K562 (cell line): Measurements from ENCODE around the gene GRK4. TPM values are rescaled to one million over a fixed set of nuclear protein-coding genes. Genes with fewer than 3 reads are reported as not detected.

Experiments used
- ATAC-seq: fragments of 200-7000 bp; cut with Tn5 transposase; 3 replicates; pipeline ENCODE4 v1.9.1; 2020; ENCODE audit warnings: moderate library complexity
- BruUV-seq: library from RNA; stranded (reverse); fragments of 400-500 nt; replicated peaks from 2 replicates; lab custom pipeline; 2021; lab: Mats Ljungman, UMichigan
- CTCF ChIA-PET: fragments of 300-600 bp; formaldehyde crosslinking; extraction: SDS; loops from one replicate; lab custom pipeline; 2021; ENCODE audit warnings: low intra/inter-chr PET ratio; lab: Yijun Ruan, JAX
- POLR2A ChIA-PET: fragments of 300-600, 350-650 bp; sonication (Branson Sonifier 250); formaldehyde crosslinking; extraction: SDS; loops from one replicate; lab custom pipeline; 2021; ENCODE audit warnings: antibody characterized with exemption, inconsistent platforms; lab: Yijun Ruan, JAX
- DNase-seq, 4 experiments: peaks; one replicate each; pipeline versions ENCODE4 v3.0.0 to v3.0.0-alpha.2; 2011 to 2018; ENCODE audit warnings: low spot score in 3 of 4, mixed read lengths in 3 of 4; ENCODE audit errors: extremely low read depth in 1 of 4
- FAIRE-seq: peaks from 2 replicates; lab custom pipeline; 2011; peaks lifted over from hg19 to GRCh38; lab: Jason Lieb, UNC
- H2AFZ ChIP-seq: 2 replicates; pipeline ENCODE4 v1.6.0; 2011; ENCODE audit warnings: low read depth, low read length, control low read depth, inconsistent platforms
- H3K27ac ChIP-seq: fragments of 200-600 bp; 3 replicates; pipeline ENCODE4 v1.8.0; 2011; ENCODE audit warnings: low read depth, mild to moderate bottlenecking, control low read depth, inconsistent platforms, low read length, moderate library complexity, mixed read lengths; ENCODE audit errors: extremely low read depth
- H3K27me3 ChIP-seq, 2 experiments: fragments of 300-600 bp in 1 of 2; 2 replicates in 1 of 2; 3 replicates in 1 of 2; pipeline versions ENCODE4 v1.6.0 to v1.8.0; 2011; ENCODE audit warnings: inconsistent platforms in 2 of 2, low read length in 2 of 2, mild to moderate bottlenecking in 1 of 2, mixed read lengths in 1 of 2, moderate library complexity in 1 of 2; ENCODE audit not compliant: control insufficient read depth in 2 of 2, insufficient read depth in 2 of 2
- H3K36me3 ChIP-seq: fragments of 300-600 bp; 3 replicates; pipeline ENCODE4 v1.8.0; 2011; ENCODE audit warnings: mild to moderate bottlenecking, low read length, inconsistent platforms; ENCODE audit not compliant: control insufficient read depth, insufficient read depth
- H3K4me1 ChIP-seq, 2 experiments: fragments of 200-600 bp in 1 of 2; replicated peaks in 1 of 2; 2 replicates in 1 of 2; 3 replicates in 1 of 2; pipeline versions ENCODE4 v1.5.1 to v1.8.0; 2011; ENCODE audit warnings: inconsistent platforms in 2 of 2, low read length in 2 of 2, mild to moderate bottlenecking in 1 of 2, mixed read lengths in 1 of 2, moderate library complexity in 1 of 2; ENCODE audit not compliant: control insufficient read depth in 2 of 2, insufficient read depth in 2 of 2
- H3K4me2 ChIP-seq: 2 replicates; pipeline ENCODE4 v1.6.1; 2011; ENCODE audit warnings: low read length, control low read depth, inconsistent platforms, mixed read lengths; ENCODE audit not compliant: insufficient read depth
- H3K4me3 ChIP-seq: fragments of 200-600 bp; sonication (generic), shearing (Covaris generic); 2 replicates; pipeline ENCODE4 v1.5.1; 2016; ENCODE audit warnings: control low read depth, inconsistent platforms
- H3K79me2 ChIP-seq: fragments of 200-600 bp; 3 replicates; pipeline ENCODE4 v1.8.0; 2011; ENCODE audit warnings: low read length, inconsistent platforms; ENCODE audit not compliant: control insufficient read depth, insufficient read depth
- H3K9ac ChIP-seq, 2 experiments: 2 replicates each; pipeline versions ENCODE4 v1.6.0 to v1.6.1; 2011; ENCODE audit warnings: low read depth in 2 of 2, low read length in 2 of 2, control low read depth in 1 of 2, inconsistent platforms in 1 of 2, mild to moderate bottlenecking in 1 of 2, mixed read lengths in 1 of 2; ENCODE audit not compliant: insufficient read depth in 1 of 2
- H3K9me1 ChIP-seq: one replicate; pipeline ENCODE4 v1.6.0; 2011; ENCODE audit warnings: inconsistent platforms, mild to moderate bottlenecking, low read length, moderate library complexity; ENCODE audit not compliant: control insufficient read depth, insufficient read depth
- H3K9me3 ChIP-seq: replicated peaks from 2 replicates; pipeline ENCODE4 v1.5.1; 2011; ENCODE audit warnings: low read depth, low read length, inconsistent platforms; ENCODE audit not compliant: control insufficient read depth, insufficient read depth
- H4K20me1 ChIP-seq: replicated peaks from 2 replicates; pipeline ENCODE4 v1.6.1; 2011; ENCODE audit warnings: low read length, inconsistent platforms, mixed read lengths; ENCODE audit not compliant: control insufficient read depth, insufficient read depth
- MEIS2 ChIP-seq: fragments of 450-650 bp; IDR thresholded peaks from 2 replicates; pipeline ENCODE4 v1.6.1; 2014; ENCODE audit warnings: mild to moderate bottlenecking; ENCODE audit not compliant: partially characterized antibody
- NCOR1 ChIP-seq: fragments of 450-650 bp; IDR thresholded peaks from 2 replicates; pipeline ENCODE4 v1.6.1; 2016; ENCODE audit warnings: mild to moderate bottlenecking, moderate library complexity
- NELFE ChIP-seq: IDR thresholded peaks from 2 replicates; pipeline ENCODE4 v1.6.1; 2011; ENCODE audit warnings: mild to moderate bottlenecking; ENCODE audit not compliant: insufficient read depth, insufficient read length
- NFIX ChIP-seq: fragments of 250-450 bp; sonication (Bioruptor Pico); IDR thresholded peaks from 2 replicates; pipeline ENCODE4 v1.4.0; 2020; ENCODE audit warnings: low read depth, mild to moderate bottlenecking, moderate library complexity
- RERE ChIP-seq: sonication (generic); formaldehyde crosslinking; IDR thresholded peaks from 2 replicates; pipeline ENCODE4 v1.8.0; 2023; ENCODE audit warnings: missing genetic modification reagents, mild to moderate bottlenecking, borderline replicate concordance
- RFX7 ChIP-seq: fragments of 250-450 bp; sonication (Bioruptor Pico); IDR thresholded peaks from 2 replicates; pipeline ENCODE4 v1.5.1; 2021; ENCODE audit warnings: mild to moderate bottlenecking
- SMAD4 ChIP-seq: fragments of 250-450 bp; sonication (Bioruptor Pico); conservative IDR thresholded peaks from 2 replicates; pipeline ENCODE4 v1.8.0; 2021; ENCODE audit warnings: inconsistent platforms, mild to moderate bottlenecking, moderate library complexity
- TGIF2 ChIP-seq: sonication (generic); formaldehyde crosslinking; IDR thresholded peaks from 2 replicates; pipeline ENCODE4 v1.8.1; 2022; ENCODE audit warnings: mild to moderate bottlenecking, missing genetic modification reagents, moderate library complexity
- TRIM24 ChIP-seq, 2 experiments: fragments of 450-650 bp; IDR thresholded peaks; 2 replicates each; pipeline ENCODE4 v1.6.1; 2016
- ZNF24 ChIP-seq: fragments of 450-650 bp; IDR thresholded peaks from 2 replicates; pipeline ENCODE4 v1.6.1; 2016
- WGBS: fragments of 100-300 bp; shearing (Covaris generic); methylation state at CpG from one replicate; pipeline ENCODE4 v1.1.6; 2016; ENCODE audit warnings: low coverage, mixed read lengths; ENCODE audit not compliant: insufficient coverage; ENCODE audit errors: missing lambda C conversion rate; 5-methylcytosine and 5-hydroxymethylcytosine counted together
- in situ Hi-C: fragments of 300-500 bp; cut with MboI; formaldehyde crosslinking; loops from 4 replicates; pipeline ENCODE4 v1.15.0; 2018; ENCODE audit warnings: inconsistent platforms, mixed read lengths
- intact Hi-C: fragments of 100-400 bp; cut with micrococcal nuclease; formaldehyde crosslinking; loops from 2 replicates; pipeline ENCODE4 v1.14.2; 2022
- polyA plus RNA-seq, 8 experiments: library from polyadenylated mRNA; depleted of rRNA in 4 of 8; stranded (reverse) in 5 of 8; unstranded in 3 of 8; fragments of >200 nt; fragmentation: Nextera tagmentation in 2 of 8; fragmentation: Illumina TruSeq in 1 of 8; extraction: Ambion mirVana in 2 of 8; extraction: Trizol in 1 of 8; gene quantifications; 2 replicates each; pipeline versions ENCODE4 v1.2.1 to v1.2.3, GENCODE V29; 2011 to 2014; ENCODE audit warnings: inconsistent platforms in 1 of 8, missing spikeins in 1 of 8
- total RNA-seq, 7 experiments: library from RNA; depleted of rRNA in 6 of 7; stranded (reverse); fragments of >200 nt in 6 of 7; fragmentation: Illumina TruSeq in 2 of 7; extraction: Trizol in 2 of 7; gene quantifications; 2 replicates each; pipeline versions ENCODE4 v1.2.1 to v1.2.3, GENCODE V29; 2011 to 2021; ENCODE audit warnings: low replicate concordance in 1 of 7

GRK4 gene
- total and polyA plus RNA-seq, 9 of the 15 experiments (the other 6 are each of a cell fraction or from before 2014, with no cell fraction given), result 1.1 to 4.8 (median 2.6) TPM

DNA sequence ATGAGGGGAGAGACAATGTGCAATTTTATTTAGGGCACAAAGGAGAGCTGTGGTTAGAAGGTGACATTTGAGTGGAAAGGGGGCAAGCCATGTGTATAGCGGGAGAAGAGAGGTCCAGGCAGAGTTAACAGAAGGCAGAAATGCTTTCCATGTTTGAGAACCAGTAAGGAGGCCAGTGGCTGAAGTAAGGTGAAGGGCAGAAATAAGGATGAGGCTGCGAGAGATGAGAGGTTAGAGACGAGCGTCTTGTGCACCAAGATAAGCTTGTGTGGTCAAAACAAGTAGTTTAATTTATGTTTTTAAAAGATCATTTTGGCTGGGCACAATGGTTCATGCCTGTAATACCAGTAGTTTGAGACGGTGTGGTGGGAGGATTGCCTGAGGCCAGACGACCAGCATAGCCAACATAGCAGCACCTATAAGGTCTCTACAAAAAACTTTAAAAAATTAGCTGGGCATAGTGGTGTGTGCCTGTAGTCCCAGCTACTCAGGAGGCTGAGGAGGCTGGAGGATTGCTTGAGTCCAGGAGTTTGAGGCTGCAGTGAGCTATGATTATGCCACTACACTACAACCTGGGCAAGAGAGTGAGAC is 119.6 kb downstream of the GRK4 start (continued):
- TF ChIP-seq NELFE, result no peak
- TF ChIP-seq RFX7 (CRISPR knock-in tag), result no peak
- TF ChIP-seq MEIS2, result peak; percentile 75
- TF ChIP-seq NCOR1, result peak; percentile 73

DNA sequence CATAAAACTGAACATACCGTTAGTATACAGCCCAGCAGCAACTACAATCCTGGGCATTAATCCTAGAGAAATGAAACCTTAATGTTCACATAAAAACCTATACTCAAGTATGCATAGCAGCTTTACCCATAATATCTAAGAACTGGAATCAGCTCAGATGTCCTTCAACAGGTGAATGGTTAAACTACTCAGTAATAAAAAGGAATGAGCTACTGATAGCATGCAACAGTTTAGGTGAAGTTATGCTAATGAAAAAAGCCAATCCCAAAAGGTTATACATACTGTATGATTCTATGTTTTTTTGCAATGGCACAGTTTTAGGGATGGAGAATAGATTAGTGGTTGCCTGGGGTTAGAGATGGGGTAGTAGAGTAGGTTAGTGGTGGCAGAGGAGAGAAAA is 120.4 kb downstream of the GRK4 start:
- no peak overlapping the region for H3K4me3 ChIP-seq
- ChIA-PET CTCF (no interaction called here), POLR2A (interaction anchor here (0.9 to 1.3 kb wide), 2 partner anchors 14 kb away, joined by 3 to 4 read pairs; no protein-coding TSS in a partner anchor)
- no peak overlapping the region for H2AFZ ChIP-seq
- no peak overlapping the region for H3K9ac ChIP-seq
- FAIRE-seq, result no peak
- BruUV-seq, result no TSS peak
- WGBS, result 0% methylated on average over 1 of the region's 1 CpG
- H3K4me1 ChIP-seq, result peaks cover 20 to 27% of the 10 kb centered on the region in 2 experiments
- intact Hi-C loops (no loop called here), in situ Hi-C loops (no loop called here)
- no peak overlapping the region for H3K4me2 ChIP-seq
- H4K20me1 ChIP-seq, result peaks cover 18% of the 10 kb centered on the region
- no peak for TF ChIP-seq NFIX (CRISPR knock-in tag)
- TF ChIP-seq TRIM24 (IDR thresholded peaks at IDR 0.05), result no peak
- TF ChIP-seq ZNF24, result no peak
- TF ChIP-seq RERE (CRISPR knock-in tag), result no peak
- TF ChIP-seq TGIF2 (CRISPR knock-in tag), result no peak
- no peak for TF ChIP-seq SMAD4
- no peaks in the 10 kb centered on the region; the same call in 1 of the 2 replicates for H3K9me3 ChIP-seq
- H3K79me2 ChIP-seq, result peaks cover 36% of the 10 kb centered on the region
- peaks cover 5% of the 10 kb centered on the region for H3K9me1 ChIP-seq
- H3K27ac ChIP-seq, result no peak overlapping the region
- DNase-seq, result no peak
- no peaks in the 10 kb centered on the region for H3K27me3 ChIP-seq
- peaks cover 17% of the 10 kb centered on the region; the same call in 2 of the 3 replicates for H3K36me3 ChIP-seq
- ATAC-seq, result no peak
